ENCODE data around the gene PTDSS2. TPM values are rescaled to one million over a fixed set of nuclear protein-coding genes. Genes with fewer than 3 reads are reported as not detected.

PTDSS2 gene
- total RNA-seq, 2 donors from 2014 or later = 26.8 to 32.5 TPM

- H3K4me1 ChIP-seq = peaks cover 0 to 39% of the 10 kb centered on the region in 2 donors
- no peak for DNase-seq (ENCODE audit: low spot score)
These were observed 84.5 kb downstream of the PTDSS2 start for GRCh38 chr11:534396-535209.

GRCh38 chr11:535210-535518 lies 85.1 kb downstream of the PTDSS2 start:
- H3K4me3 ChIP-seq = peak overlapping the region; percentile 70 to 88
- no peak for DNase-seq (ENCODE audit: low spot score)
- TF ChIP-seq, protein P1, sequence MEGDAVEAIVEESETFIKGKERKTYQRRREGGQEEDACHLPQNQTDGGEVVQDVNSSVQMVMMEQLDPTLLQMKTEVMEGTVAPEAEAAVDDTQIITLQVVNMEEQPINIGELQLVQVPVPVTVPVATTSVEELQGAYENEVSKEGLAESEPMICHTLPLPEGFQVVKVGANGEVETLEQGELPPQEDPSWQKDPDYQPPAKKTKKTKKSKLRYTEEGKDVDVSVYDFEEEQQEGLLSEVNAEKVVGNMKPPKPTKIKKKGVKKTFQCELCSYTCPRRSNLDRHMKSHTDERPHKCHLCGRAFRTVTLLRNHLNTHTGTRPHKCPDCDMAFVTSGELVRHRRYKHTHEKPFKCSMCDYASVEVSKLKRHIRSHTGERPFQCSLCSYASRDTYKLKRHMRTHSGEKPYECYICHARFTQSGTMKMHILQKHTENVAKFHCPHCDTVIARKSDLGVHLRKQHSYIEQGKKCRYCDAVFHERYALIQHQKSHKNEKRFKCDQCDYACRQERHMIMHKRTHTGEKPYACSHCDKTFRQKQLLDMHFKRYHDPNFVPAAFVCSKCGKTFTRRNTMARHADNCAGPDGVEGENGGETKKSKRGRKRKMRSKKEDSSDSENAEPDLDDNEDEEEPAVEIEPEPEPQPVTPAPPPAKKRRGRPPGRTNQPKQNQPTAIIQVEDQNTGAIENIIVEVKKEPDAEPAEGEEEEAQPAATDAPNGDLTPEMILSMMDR (IDR thresholded peaks at IDR 0.05) = no peak
- no peaks in the 10 kb centered on the region for H3K9me3 ChIP-seq
- no peaks in the 10 kb centered on the region for H3K27me3 ChIP-seq
- peaks cover 25% of the 10 kb centered on the region for H3K36me3 ChIP-seq
- H3K4me1 ChIP-seq = peaks cover 0 to 39% of the 10 kb centered on the region in 2 donors
- H3K27ac ChIP-seq = peak overlapping the region in 1 of 2 donors; percentile 73

More at GRCh38 chr11:534396-535209, 84.5 kb downstream of the PTDSS2 start:
- Histone ChIP-seq H3K9me3 (no peaks in the 10 kb centered on the region), H3K36me3 (peaks cover 25% of the 10 kb centered on the region), H3K27me3 (no peaks in the 10 kb centered on the region), H3K4me3 (peak overlapping the region; percentile 70 to 88), H3K27ac (peak overlapping the region; percentile 31 to 73)
- TF ChIP-seq, protein P1 (IDR thresholded peaks at IDR 0.05) = no peak

DNA sequence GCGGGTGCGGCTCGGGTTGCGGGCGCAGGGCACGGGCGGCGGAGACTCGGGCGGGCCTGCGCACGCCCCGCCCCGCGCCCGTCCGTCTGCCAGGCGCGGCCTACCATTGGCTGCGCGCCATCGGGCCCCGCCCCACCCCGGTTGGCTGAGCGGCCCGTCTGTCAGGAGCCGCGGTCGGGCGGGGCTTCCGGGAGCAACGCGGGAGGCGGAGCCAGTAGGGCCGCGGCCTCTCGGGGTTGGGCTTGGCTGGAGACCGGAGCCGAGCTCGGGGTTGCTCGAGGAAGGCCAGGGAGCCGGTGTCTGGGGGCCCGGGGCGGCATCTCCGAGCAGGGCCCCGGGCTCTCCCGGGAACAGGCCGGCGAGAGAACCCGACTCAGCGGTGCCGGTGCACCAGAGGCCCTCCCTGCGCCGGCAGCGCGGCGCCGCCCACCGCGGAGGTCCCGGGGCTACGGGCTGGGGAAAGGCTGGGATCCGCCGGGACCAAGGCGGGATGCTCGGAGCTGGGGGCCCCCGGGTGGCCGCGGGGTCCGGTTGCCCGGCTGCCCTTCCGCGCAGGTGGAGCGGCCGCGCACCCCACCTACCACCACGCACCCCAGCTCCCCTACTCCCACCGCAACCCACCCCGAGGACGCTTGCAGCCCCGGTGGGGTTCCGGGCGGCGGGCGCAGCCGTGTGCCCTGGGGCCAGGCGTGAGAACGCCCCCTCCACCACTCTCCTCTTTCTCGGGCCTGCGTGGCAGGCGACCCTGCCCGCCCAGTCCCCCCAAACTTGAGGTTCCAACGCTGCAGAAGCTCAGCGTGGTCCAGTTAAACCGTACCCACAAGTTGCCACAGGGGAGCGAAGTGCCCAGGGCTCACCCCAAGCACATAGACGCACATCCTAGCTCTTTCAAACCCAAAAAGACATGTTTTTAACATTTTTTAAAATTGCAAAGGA lies 85.7 kb downstream of the PTDSS2 start, which contains the start of gene HRAS:
TSS of gene HRAS (minus strand) at position 58 of the 936 bp plus-strand sequence.
- Histone ChIP-seq H3K36me3 (peaks cover 25% of the 10 kb centered on the region), H3K27ac (peak within 1 kb of the TSS; percentile 73 to 82), H3K9me3 (no peaks in the 10 kb centered on the region), H3K4me3 (peak within 1 kb of the TSS; percentile 71 to 88), H3K4me1 (peaks cover 0 to 39% of the 10 kb centered on the region in 2 donors), H3K27me3 (no peaks in the 10 kb centered on the region)
- DNase-seq (ENCODE audit: low spot score) = peak; percentile 95
- TF ChIP-seq, protein P1 (IDR thresholded peaks at IDR 0.05) = no peak

DNA sequence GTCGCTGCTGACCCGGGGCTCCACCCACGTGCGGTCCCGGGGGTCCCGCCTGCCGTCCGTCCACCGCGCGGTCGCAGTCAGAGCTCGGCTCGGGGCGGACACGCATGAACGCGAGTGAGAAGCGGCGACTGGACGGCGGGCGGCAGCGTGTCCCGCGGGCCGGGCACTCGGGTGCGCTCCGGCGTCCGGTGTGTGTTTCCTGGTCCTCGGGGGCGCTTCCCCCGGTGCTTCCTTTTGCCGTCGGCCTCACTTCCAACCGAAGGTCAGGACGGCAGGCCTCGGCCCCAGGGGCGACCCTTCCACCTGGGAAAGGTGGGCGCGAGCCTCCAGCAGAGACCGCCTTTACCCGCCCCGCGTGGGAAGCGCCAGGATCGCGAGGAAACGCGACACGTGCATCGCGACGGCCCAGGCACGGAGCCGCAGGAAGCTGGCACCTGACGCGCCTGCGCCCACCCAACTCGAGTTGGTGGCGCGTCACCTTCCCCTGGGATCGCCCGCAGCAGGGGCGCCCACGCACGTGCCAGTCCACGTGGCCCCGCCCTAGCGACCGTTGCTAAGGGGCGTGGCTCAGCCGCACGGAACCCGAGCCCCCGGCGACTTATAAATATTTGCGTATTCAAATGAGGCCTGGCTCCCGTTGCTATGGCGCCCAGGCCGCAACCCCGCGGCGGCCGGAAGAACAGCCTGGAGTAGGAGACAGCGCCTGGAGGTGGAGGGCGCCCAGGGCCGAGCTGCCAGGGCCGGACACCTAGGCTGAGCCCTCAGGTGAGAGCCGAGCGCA lies 87.0 kb downstream of the PTDSS2 start, which contains the start of gene LRRC56:
TSS of gene LRRC56 (plus strand) at position 687 of the 781 bp plus-strand sequence. CDS start 3,158 bp downstream, outside the sequence.
- TF ChIP-seq, protein P1 (IDR thresholded peaks at IDR 0.05) = no peak
- Histone ChIP-seq H3K4me3 (peak within 1 kb of the TSS; percentile 26 to 88), H3K27me3 (no peaks in the 10 kb centered on the region), H3K36me3 (peaks cover 19% of the 10 kb centered on the region), H3K9me3 (no peaks in the 10 kb centered on the region), H3K4me1 (peaks cover 0 to 39% of the 10 kb centered on the region in 2 donors), H3K27ac (peak within 1 kb of the TSS in 1 of 2 donors; percentile 68)
- DNase-seq (ENCODE audit: low spot score) = peak; percentile 77

Measured in right atrium auricular region (tissue), 2 donors.